RKO (cell line): ENCODE results near the gene RABGEF1.
"Not testable (repeated sequence)": the region's sequence is repeated elsewhere in the genome, so short reads cannot be mapped to it uniquely, and the experiment has no call there.

Experiments used
- DNase-seq: peaks from one replicate; pipeline ENCODE4 v3.0.0-alpha.2; 2016; ENCODE audit warnings: low spot score

RABGEF1 gene

GRCh38 chr7:66735850-66736249, 4.7 kb upstream of the RABGEF1 start:
- no peak for DNase-seq

- DNase-seq, result no peak
These were observed 3.6 kb upstream of the RABGEF1 start for GRCh38 chr7:66736892-66737291.

GRCh38 chr7:66737667-66738066, 2.9 kb upstream of the RABGEF1 start:
- DNase-seq, result no peak

DNA sequence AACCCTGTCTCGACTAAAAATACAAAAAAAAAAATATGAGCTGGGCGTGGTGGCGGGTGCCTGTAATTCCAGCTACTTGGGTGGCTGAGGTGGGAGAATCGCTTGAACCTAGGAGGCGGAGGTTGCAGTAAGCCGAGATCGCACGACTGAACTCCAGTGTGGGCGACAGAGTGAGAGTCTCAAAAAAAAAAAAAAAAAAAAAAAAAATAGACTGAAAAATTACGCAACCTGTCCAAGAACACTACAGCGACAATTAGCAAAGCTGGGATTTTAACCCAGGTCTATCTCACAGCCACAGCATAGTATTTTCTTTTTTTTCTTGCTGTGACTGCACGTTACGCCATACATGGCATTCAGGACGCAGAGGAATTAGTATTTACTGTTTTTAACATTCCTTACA, 1.1 kb upstream of the RABGEF1 start:
- DNase-seq, result no peak

DNA sequence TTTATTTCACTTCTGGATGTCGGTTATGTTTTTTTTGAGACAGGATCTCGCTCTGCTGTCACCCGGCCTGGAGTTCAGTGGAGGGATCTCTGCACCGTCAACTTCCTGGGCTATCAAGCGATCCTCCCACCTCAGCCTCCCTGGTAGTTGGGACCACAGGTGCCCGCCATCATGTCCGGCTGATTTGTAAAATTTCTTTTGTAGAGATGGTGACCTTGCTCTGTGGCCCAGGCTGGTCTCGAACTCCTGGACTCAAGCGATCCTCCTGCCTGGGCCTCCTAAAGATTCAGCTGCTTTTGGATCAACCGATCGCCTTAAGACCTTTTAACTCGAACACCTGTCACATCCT, 606 bp upstream of the RABGEF1 start:
- DNase-seq, result peak; percentile 19

DNA sequence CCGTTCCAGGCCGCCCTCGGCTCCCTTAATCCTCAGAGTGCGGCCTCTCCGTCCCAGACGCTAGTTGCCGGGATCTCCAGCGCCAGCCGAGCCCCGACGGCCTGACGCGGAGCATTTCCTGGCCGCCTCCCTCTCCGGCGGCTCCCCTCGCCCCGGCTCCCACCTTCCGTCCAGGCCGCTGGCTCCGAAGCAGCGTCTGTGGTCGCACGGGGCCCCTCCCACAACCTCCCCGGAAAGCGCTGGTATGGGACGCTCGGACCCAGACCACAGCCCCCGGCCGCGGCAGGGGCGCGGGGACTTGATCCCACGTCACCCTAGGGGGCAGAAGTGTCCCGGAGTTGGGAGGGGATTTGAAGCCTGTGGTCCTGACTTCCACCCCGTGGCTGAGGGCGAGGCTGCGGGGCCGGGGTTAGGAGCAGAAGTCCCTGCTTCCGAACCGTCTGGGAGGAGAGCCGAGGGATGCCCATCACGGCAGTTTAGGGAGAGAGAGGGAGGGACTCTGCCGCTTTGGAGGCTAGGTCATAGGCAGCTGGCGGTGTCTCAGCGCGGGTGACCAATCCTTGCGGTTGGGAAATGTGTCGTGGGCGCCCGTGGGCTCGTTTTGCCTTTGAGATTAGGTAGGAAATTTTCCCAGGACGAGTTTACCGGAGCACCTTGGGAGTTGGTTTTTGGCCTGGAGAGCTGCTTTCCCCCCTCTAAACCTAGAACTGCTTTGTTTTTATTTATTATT, 612 bp downstream of the RABGEF1 start:
- peak; percentile 37 for DNase-seq

DNA sequence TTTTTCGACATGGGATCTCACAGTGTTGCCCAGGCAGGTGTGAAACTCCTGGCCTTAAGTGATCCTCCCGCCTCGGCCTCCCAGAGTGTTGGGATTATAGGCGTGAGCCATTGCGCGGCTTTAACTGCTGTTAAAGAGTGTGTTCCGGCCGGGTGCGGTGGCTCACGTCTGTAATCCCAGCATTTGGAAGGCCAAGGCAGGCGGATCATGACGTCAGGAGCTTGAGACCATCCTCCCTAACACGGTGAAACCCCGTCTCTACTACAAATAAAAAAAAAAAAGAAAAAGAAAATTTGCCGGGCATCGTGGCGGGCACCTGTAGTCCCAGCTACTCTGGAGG, 1.1 kb downstream of the RABGEF1 start:
- DNase-seq, result peak; percentile 67

DNA sequence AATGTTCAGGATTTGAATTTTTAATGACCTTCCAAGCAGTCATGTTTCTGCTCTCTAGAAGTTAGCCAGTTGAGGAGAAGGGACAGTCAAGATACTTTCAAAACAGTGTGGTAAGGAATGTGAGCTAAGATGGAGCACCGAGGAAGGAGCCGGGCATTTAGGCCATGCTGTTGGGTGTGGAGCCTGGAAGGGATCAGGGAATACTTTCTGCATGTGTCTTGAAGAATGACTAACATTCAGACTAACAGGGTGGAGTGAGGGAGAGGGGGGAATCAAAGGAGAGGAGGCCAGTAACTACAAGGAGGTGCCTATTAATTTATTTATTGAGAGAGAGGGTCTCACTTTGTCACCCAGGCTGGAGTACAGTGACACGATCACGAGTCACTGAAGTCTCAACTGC, 1.8 kb downstream of the RABGEF1 start:
- peak; percentile 86 for DNase-seq

GRCh38 chr7:66743920-66744319, 3.4 kb downstream of the RABGEF1 start:
- DNase-seq, result no peak

DNA sequence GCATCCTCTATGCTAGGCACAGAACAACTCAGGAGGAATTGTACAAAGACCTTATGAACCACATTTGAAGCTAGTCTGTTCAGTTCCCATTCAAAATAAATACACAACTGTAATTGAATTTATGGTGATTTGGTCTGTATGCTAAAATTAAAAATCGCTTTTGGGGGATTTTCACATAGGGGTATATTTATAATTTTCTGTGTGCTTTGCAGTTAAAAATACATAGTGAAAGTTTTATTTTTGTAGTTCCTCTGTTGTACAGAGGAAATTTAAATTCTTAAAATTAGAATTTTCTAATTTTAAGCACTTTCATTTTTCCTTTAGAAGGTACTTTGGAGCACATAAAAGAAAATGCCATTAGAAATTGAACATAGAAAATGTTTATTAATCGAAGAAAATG, 6.9 kb downstream of the RABGEF1 start:
- no peak for DNase-seq

- no peak for DNase-seq
These were observed 7.5 kb downstream of the RABGEF1 start for GRCh38 chr7:66747881-66748511.

- DNase-seq, result no peak
These were observed 8.3 kb downstream of the RABGEF1 start for GRCh38 chr7:66748791-66749190.

DNA sequence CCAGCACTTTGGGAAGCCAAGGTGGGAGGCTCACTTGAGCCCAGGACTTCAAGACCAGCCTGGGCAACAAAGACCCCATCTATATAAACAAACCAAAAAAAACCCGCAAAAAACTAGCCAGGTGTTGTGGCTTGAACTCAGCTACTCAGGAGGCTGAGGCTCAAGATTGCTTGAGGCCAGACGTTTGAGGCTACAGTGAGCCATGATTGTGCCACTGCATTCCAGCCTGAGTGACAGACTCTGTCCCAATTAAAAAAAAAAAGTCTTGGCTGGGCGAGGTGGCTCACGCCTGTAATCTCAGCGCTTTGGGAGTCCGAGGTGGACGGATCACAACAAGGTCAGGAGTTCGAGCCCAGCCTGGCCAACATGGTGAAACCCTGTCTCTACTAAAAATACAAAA, 11.4 kb downstream of the RABGEF1 start:
- DNase-seq, result no peak

- DNase-seq, result no peak
These were observed 14.0 kb downstream of the RABGEF1 start for GRCh38 chr7:66754541-66754940.

- DNase-seq, result not testable (repeated sequence)
These were observed 14.5 kb downstream of the RABGEF1 start for GRCh38 chr7:66755059-66755458.

DNA sequence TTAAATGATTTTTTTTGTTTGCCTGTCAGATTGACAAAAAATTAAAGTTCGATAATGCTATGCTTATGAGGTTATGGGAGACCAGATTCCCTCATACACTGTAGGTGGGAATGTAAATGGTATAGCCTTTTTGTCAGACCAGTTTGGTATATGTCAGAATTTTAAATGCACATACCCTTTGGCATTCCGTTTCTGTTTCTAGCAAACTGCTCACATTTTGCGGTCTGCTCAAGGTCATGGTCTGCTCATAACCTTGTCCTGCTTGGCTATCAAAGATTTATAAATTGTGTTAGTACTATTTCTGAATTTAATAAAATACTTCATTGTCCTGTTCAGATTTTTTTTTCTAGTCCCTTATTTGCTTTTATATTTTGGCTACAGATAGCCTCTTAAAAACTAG, 15.7 kb downstream of the RABGEF1 start:
- not testable (repeated sequence) for DNase-seq

GRCh38 chr7:66756889-66757288, 16.4 kb downstream of the RABGEF1 start:
- DNase-seq, result no peak

DNA sequence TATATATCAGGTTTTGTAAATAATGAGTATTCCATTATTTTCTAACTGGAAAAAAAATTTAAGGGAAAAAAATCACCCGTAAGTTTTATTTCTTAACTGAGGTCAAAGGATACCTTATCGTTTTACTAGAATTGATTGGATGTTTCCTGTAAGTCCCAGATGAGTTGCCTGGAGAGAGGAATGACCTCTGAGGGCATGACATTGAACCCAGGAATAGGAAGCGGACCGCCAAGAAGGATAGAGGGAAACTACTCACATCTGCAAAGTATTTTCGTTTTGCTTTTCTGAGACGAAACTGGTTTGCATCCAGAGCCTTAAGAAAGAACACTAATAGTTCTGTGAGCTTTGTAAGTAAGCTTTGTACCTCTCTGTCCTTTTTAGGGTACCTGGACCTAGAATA, 17.4 kb downstream of the RABGEF1 start:
- no peak for DNase-seq

DNA sequence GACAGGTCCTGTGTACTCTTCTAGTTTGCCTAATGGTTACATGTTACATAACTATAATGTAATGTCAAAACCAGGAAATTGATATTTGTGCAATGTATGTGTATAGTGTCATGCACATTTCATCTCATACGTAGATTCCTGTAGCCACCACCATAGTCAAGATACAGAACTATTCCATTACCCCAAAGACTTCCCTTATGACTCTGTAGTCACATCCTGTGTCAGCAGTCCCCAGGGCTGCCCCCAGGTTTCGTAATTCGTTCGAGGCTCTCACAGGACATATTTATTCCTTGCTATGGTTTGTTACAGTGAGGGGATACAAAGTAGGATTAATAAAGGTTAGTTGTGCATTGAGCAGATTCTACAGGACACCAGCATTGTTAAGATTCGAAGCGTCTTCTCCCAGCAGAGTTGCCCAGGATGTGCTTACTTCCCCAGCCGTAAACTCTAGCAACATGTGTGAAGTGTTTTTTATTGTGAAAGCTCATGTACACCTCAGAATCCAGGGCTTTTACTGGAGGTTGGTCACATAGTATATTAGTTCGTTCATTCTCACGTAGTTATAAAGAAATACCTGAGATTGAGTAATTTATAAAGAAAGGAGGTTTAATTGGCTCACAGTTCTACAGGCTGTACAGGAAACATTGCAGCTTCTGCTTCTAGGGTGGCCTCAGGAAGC, 18.6 kb downstream of the RABGEF1 start:
- no peak for DNase-seq

GRCh38 chr7:66763183-66763582, 22.6 kb downstream of the RABGEF1 start:
- not testable (repeated sequence) for DNase-seq

DNA sequence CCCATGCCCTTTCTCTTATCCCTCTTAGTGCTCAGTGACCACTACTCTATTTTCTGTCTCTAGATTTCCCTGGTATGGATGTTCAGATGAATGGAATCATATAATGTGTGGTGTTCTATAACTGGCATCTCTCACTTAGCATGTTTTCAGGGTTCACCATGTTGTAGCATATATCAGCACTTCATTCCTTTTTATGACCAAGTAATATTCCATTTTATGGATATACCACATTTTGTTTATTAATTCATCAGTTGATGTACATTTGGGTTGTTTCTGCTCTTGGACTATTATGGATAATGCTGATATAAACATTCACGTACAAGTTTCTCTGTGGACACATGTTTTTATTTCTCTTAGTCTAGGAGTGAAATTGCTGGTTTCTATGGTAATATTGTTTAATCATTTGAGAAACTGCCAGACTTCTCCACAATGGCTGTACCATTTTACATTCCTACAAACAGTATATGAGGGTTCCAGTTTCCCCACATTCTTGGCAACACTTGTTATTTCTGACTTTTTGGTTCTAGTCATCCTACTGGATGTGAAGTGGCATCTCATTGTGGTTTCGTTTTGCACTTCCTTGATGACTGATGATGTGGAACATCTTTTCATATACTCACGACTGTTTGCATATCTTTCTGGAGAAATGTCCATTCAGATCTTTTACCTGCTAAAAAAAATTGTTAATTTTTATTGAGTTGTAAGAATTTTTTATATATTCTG, 23.3 kb downstream of the RABGEF1 start:
- peak; percentile 5 for DNase-seq

DNA sequence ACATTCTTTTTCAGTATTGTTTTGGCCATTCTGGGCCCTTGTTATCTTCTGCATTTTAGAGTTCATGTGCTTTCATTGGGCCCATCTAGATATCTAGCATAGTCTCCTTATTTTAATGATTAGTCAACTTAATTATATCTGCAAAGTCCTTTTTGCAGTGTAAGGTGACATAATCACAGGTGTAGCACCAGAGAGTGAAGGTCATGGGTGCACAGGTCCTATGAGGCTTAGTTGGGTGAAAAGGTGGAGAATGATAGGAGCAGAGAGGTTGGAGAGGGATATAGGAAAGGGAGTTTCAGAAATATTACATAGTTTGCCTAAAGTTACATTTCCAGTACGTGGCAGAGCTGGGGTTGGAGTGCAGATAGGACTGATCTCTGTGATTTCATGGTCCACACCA, 24.4 kb downstream of the RABGEF1 start:
- DNase-seq, result not testable (repeated sequence)
